HG02610 (cell line): ENCODE results near the gene TAS2R4.
"Not testable (repeated sequence)": the region's sequence is repeated elsewhere in the genome, so short reads cannot be mapped to it uniquely, and the experiment has no call there.

ENCODE experiments used
- ATAC-seq: cut with Tn5 transposase; IDR thresholded peaks from one replicate; pipeline ENCODE4 v1.9.1; 2021; ENCODE audit warnings: mild to moderate bottlenecking, moderate library complexity; ENCODE audit not compliant: unreplicated experiment

Gene TAS2R4

DNA sequence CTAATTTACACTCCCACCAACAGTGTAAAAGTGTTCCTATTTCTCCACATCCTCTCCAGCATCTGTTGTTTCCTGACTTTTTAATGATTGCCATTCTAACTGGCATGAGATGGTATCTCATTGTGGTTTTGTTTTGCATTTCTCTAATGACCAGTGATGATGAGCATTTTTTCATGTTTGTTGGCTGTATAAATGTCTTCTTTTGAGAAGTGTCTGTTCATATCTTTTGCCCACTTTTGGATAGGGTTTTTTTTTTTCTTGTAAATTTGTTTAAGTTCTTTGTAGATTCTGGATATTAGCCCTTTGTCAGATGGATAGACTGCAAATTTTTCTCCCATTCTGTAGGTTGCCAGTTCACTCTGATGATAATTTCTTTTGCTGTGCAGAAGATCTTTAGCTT lies 46.0 kb downstream of the TAS2R4 start:
- not testable (repeated sequence) for ATAC-seq
